ENCODE measurements around the gene PEX3.

Gene PEX3

GRCh38 chr6:143540192-143540591 is 89.6 kb downstream of the PEX3 start:
- ATAC-seq: no peak
